Activated CD4-positive, alpha-beta T cell treated with anti-CD3 and anti-CD28 coated beads, Interleukin-2, amount 10 ng/mL, durations not matched to agents 7 days and 5 days (primary cell): ENCODE data around the gene FKBP15. TPM values are rescaled to one million over a fixed set of nuclear protein-coding genes. Genes with fewer than 3 reads are reported as not detected.
"Not testable (repeated sequence)": the region's sequence is repeated elsewhere in the genome, so short reads cannot be mapped to it uniquely, and the experiment has no call there.

Experiments used
- CTCF ChIA-PET: fragments of 350-600 bp; sonication (Branson Sonifier 250); formaldehyde crosslinking; loops from one replicate; lab custom pipeline; 2021; ENCODE audit warnings: antibody characterized with exemption; lab: Charles Lee
- POLR2A ChIA-PET: fragments of 350-600 bp; sonication (Branson Sonifier 250); formaldehyde crosslinking; loops from one replicate; lab custom pipeline; 2021; ENCODE audit warnings: antibody characterized with exemption; lab: Charles Lee
- DNase-seq: peaks from one replicate; pipeline ENCODE4 v3.0.0-alpha.2; 2020
- H3K27ac Mint-ChIP-seq: one replicate; pipeline ENCODE4 v1.8.0; 2021; ENCODE audit warnings: mild to moderate bottlenecking, moderate library complexity, mixed read lengths
- H3K27me3 Mint-ChIP-seq: one replicate; pipeline ENCODE4 v1.8.0; 2021; ENCODE audit warnings: mixed read lengths
- H3K36me3 Mint-ChIP-seq: one replicate; pipeline ENCODE4 v1.8.0; 2021; ENCODE audit warnings: low read depth, mixed read lengths
- H3K4me1 Mint-ChIP-seq: one replicate; pipeline ENCODE4 v1.8.0; 2021; ENCODE audit warnings: mixed read lengths
- H3K4me3 Mint-ChIP-seq: one replicate; pipeline ENCODE4 v1.8.0; 2021; ENCODE audit warnings: mild to moderate bottlenecking, moderate library complexity, mixed read lengths
- H3K9me3 Mint-ChIP-seq: one replicate; pipeline ENCODE4 v1.8.0; 2021; ENCODE audit warnings: mixed read lengths
- total RNA-seq, 2 experiments: library from RNA; stranded (reverse); gene quantifications; one replicate each; pipeline ENCODE4 v1.2.3, GENCODE V29; 2021

Gene FKBP15
- 10 to 100 TPM; 33.6 to 39.3 TPM for total RNA-seq

- H3K27me3 Mint-ChIP-seq = no peaks in the 10 kb centered on the region
- POLR2A ChIA-PET = interaction anchor here (0.6 to 1.3 kb wide), 3 partner anchors 11 to 1305 kb away, joined by 3 to 4 read pairs (median 3); no protein-coding TSS in a partner anchor
- peaks cover 6% of the 10 kb centered on the region for H3K36me3 Mint-ChIP-seq
- no peaks in the 10 kb centered on the region for H3K9me3 Mint-ChIP-seq
- peak; percentile 97 for DNase-seq
- H3K4me3 Mint-ChIP-seq = peak within 1 kb of the TSS; percentile 94
- CTCF ChIA-PET = interaction anchor here (0.7 to 1.7 kb wide), 11 partner anchors 12 to 361 kb away, joined by 3 to 6 read pairs (median 3); partner anchors contain the start of genes CDC26 and PRPF4
- H3K27ac Mint-ChIP-seq = peak within 1 kb of the TSS; percentile 93
- H3K4me1 Mint-ChIP-seq = peaks cover 51% of the 10 kb centered on the region
Measured at GRCh38 chr9:113221003-113221799, at the start of gene FKBP15, which contains the start of gene SLC31A1. Gene FKBP15, minus strand, starts transcription at chr9:113221277. Its CDS starts 34 bp downstream, at chr9:113221243. Gene SLC31A1, plus strand, starts transcription at chr9:113221544. Its CDS starts 34,605 bp downstream, at chr9:113256149.

GRCh38 chr9:113269871-113270270 lies 48.8 kb upstream of the FKBP15 start:
- Mint-ChIP-seq H3K4me1 (peaks cover 20% of the 10 kb centered on the region), H3K36me3 (peaks cover 43% of the 10 kb centered on the region), H3K27ac (no peak overlapping the region), H3K4me3 (no peak overlapping the region), H3K9me3 (no peaks in the 10 kb centered on the region), H3K27me3 (no peaks in the 10 kb centered on the region)
- no peak for DNase-seq
- ChIA-PET POLR2A (no interaction called here), CTCF (no interaction called here)

GRCh38 chr9:113269355-113269754 lies 48.3 kb upstream of the FKBP15 start:
- Mint-ChIP-seq H3K4me3 (no peak overlapping the region), H3K27me3 (no peaks in the 10 kb centered on the region), H3K9me3 (no peaks in the 10 kb centered on the region), H3K4me1 (peaks cover 19% of the 10 kb centered on the region), H3K27ac (no peak overlapping the region), H3K36me3 (peaks cover 44% of the 10 kb centered on the region)
- CTCF ChIA-PET = interaction anchor here (0.5 kb wide), 1 partner anchor 53 kb away, joined by 4 read pairs; no protein-coding TSS in a partner anchor
- POLR2A ChIA-PET = no interaction called here
- no peak for DNase-seq

GRCh38 chr9:113267911-113268566 lies 47.0 kb upstream of the FKBP15 start:
- Mint-ChIP-seq H3K9me3 (no peaks in the 10 kb centered on the region), H3K27ac (no peak overlapping the region), H3K36me3 (peaks cover 44% of the 10 kb centered on the region), H3K4me3 (no peak overlapping the region), H3K27me3 (no peaks in the 10 kb centered on the region), H3K4me1 (peaks cover 8% of the 10 kb centered on the region)
- DNase-seq = no peak
- CTCF ChIA-PET = no interaction called here
- POLR2A ChIA-PET = no interaction called here

GRCh38 chr9:113266174-113266573 lies 45.1 kb upstream of the FKBP15 start:
- Mint-ChIP-seq H3K27me3 (no peaks in the 10 kb centered on the region), H3K9me3 (no peaks in the 10 kb centered on the region), H3K4me1 (peaks cover 6% of the 10 kb centered on the region), H3K27ac (no peak overlapping the region), H3K4me3 (no peak overlapping the region), H3K36me3 (peaks cover 36% of the 10 kb centered on the region)
- POLR2A ChIA-PET = no interaction called here
- no peak for DNase-seq
- CTCF ChIA-PET = interaction anchor here (0.6 kb wide), 1 partner anchor 82 kb away, joined by 4 read pairs; no protein-coding TSS in a partner anchor

GRCh38 chr9:113261917-113262671 lies 41.0 kb upstream of the FKBP15 start:
- no peaks in the 10 kb centered on the region for H3K9me3 Mint-ChIP-seq
- H3K36me3 Mint-ChIP-seq = peaks cover 30% of the 10 kb centered on the region

GRCh38 chr9:113258282-113258681 lies 37.2 kb upstream of the FKBP15 start:
- no peaks in the 10 kb centered on the region for H3K4me1 Mint-ChIP-seq
- DNase-seq = no peak
- H3K4me3 Mint-ChIP-seq = no peak overlapping the region
- peaks cover 23% of the 10 kb centered on the region for H3K36me3 Mint-ChIP-seq
- H3K27me3 Mint-ChIP-seq = no peaks in the 10 kb centered on the region
- ChIA-PET POLR2A (no interaction called here), CTCF (interaction anchor here (0.6 kb wide), 1 partner anchor 33 kb away, joined by 3 read pairs; no protein-coding TSS in a partner anchor)
- no peak overlapping the region for H3K27ac Mint-ChIP-seq
- H3K9me3 Mint-ChIP-seq = no peaks in the 10 kb centered on the region

More at GRCh38 chr9:113261917-113262671, 41.0 kb upstream of the FKBP15 start:
- DNase-seq = no peak
- CTCF ChIA-PET = interaction anchor here (1.2 kb wide), 1 partner anchor 28 kb away, joined by 3 read pairs; no protein-coding TSS in a partner anchor
- Mint-ChIP-seq H3K4me1 (no peaks in the 10 kb centered on the region), H3K27ac (no peak overlapping the region), H3K27me3 (no peaks in the 10 kb centered on the region), H3K4me3 (no peak overlapping the region)
- POLR2A ChIA-PET = no interaction called here

- Mint-ChIP-seq H3K27me3 (no peaks in the 10 kb centered on the region), H3K27ac (no peak overlapping the region), H3K36me3 (peaks cover 23% of the 10 kb centered on the region), H3K4me1 (no peaks in the 10 kb centered on the region), H3K9me3 (no peaks in the 10 kb centered on the region), H3K4me3 (no peak overlapping the region)
- ChIA-PET POLR2A (no interaction called here), CTCF (interaction anchor here (1.3 kb wide), 1 partner anchor 17 kb away, joined by 3 read pairs; the partner anchor contains the start of gene CDC26)
- no peak for DNase-seq
Measured at GRCh38 chr9:113257863-113258262, 36.8 kb upstream of the FKBP15 start.

GRCh38 chr9:113255438-113255837 lies 34.4 kb upstream of the FKBP15 start:
- Mint-ChIP-seq H3K36me3 (peaks cover 19% of the 10 kb centered on the region), H3K27ac (no peak overlapping the region), H3K27me3 (no peaks in the 10 kb centered on the region), H3K4me1 (no peaks in the 10 kb centered on the region), H3K4me3 (no peak overlapping the region), H3K9me3 (peaks cover 3% of the 10 kb centered on the region)
- DNase-seq = no peak
- POLR2A ChIA-PET = interaction anchor here (0.6 kb wide), 1 partner anchor 175 kb away, joined by 3 read pairs; no protein-coding TSS in a partner anchor
- CTCF ChIA-PET = interaction anchor here (1.2 to 2.5 kb wide), 2 partner anchors 12 to 36 kb away, joined by 4 to 6 read pairs; no protein-coding TSS in a partner anchor

GRCh38 chr9:113254991-113255390 lies 33.9 kb upstream of the FKBP15 start:
- peaks cover 3% of the 10 kb centered on the region for H3K9me3 Mint-ChIP-seq
- H3K36me3 Mint-ChIP-seq = peaks cover 15% of the 10 kb centered on the region
- H3K4me3 Mint-ChIP-seq = no peak overlapping the region
- no peak overlapping the region for H3K27ac Mint-ChIP-seq
- no peak for DNase-seq
- H3K4me1 Mint-ChIP-seq = no peaks in the 10 kb centered on the region
- ChIA-PET POLR2A (no interaction called here), CTCF (interaction anchor here (1.0 to 2.5 kb wide), 2 partner anchors 12 to 20 kb away, joined by 4 to 6 read pairs; no protein-coding TSS in a partner anchor)
- H3K27me3 Mint-ChIP-seq = no peaks in the 10 kb centered on the region

GRCh38 chr9:113250807-113251206 lies 29.7 kb upstream of the FKBP15 start:
- Mint-ChIP-seq H3K9me3 (peaks cover 3% of the 10 kb centered on the region), H3K4me1 (no peaks in the 10 kb centered on the region), H3K36me3 (peaks cover 5% of the 10 kb centered on the region), H3K27me3 (no peaks in the 10 kb centered on the region), H3K27ac (no peak overlapping the region), H3K4me3 (no peak overlapping the region)
- DNase-seq = no peak
- POLR2A ChIA-PET = no interaction called here
- CTCF ChIA-PET = no interaction called here

- POLR2A ChIA-PET, DNase-seq, CTCF ChIA-PET, H3K4me3 Mint-ChIP-seq, H3K9me3 Mint-ChIP-seq, H3K36me3 Mint-ChIP-seq, H3K27ac Mint-ChIP-seq, H3K4me1 Mint-ChIP-seq, H3K27me3 Mint-ChIP-seq: not testable (repeated sequence)
Measured at GRCh38 chr9:113249661-113250060, 28.6 kb upstream of the FKBP15 start.
